Tibial nerve (tissue), 4 donors: Measurements from ENCODE around the gene PIGZ.

Experiments
- EP300 ChIP-seq, 2 donors: sonication (generic); formaldehyde crosslinking; IDR thresholded peaks; one replicate each; pipeline ENCODE4 v1.6.1; 2017; ENCODE audit warnings: antibody characterized with exemption in 2 of 2, mild to moderate bottlenecking in 1 of 2
- POLR2A ChIP-seq, 2 donors: fragments of 450-650 bp; IDR thresholded peaks; one replicate each; pipeline ENCODE4 v1.6.1; 2017; ENCODE audit warnings: antibody characterized with exemption in 2 of 2, mild to moderate bottlenecking in 2 of 2, moderate library complexity in 2 of 2
- TF ChIP-seq, protein P1 (sequence below), 5 experiments: fragments of 200-600 bp in 3 of 5; fragments of 450-650 bp in 2 of 5; sonication (generic) in 3 of 5; IDR thresholded peaks; one replicate each; pipeline ENCODE4 v1.5.1; 2016 to 2019; ENCODE audit warnings: antibody characterized with exemption in 5 of 5, mild to moderate bottlenecking in 3 of 5, moderate library complexity in 2 of 5

GRCh38 chr3:196938576-196938975 lies 30.1 kb downstream of the PIGZ start:
- TF ChIP-seq, protein P1, sequence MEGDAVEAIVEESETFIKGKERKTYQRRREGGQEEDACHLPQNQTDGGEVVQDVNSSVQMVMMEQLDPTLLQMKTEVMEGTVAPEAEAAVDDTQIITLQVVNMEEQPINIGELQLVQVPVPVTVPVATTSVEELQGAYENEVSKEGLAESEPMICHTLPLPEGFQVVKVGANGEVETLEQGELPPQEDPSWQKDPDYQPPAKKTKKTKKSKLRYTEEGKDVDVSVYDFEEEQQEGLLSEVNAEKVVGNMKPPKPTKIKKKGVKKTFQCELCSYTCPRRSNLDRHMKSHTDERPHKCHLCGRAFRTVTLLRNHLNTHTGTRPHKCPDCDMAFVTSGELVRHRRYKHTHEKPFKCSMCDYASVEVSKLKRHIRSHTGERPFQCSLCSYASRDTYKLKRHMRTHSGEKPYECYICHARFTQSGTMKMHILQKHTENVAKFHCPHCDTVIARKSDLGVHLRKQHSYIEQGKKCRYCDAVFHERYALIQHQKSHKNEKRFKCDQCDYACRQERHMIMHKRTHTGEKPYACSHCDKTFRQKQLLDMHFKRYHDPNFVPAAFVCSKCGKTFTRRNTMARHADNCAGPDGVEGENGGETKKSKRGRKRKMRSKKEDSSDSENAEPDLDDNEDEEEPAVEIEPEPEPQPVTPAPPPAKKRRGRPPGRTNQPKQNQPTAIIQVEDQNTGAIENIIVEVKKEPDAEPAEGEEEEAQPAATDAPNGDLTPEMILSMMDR (IDR thresholded peaks at IDR 0.05), result no peak
- no peak for TF ChIP-seq POLR2A (IDR thresholded peaks at IDR 0.05)
- TF ChIP-seq EP300 (IDR thresholded peaks at IDR 0.05), result no peak
